SK-N-SH (cell line): ENCODE results near the gene ADPRHL1. TPM values are rescaled to one million over a fixed set of nuclear protein-coding genes. Genes with fewer than 3 reads are reported as not detected.

Experiments
- CTCF ChIA-PET: fragments of 300-600, 350-600 bp; formaldehyde crosslinking; extraction: SDS; loops from one replicate; lab custom pipeline; 2021; lab: Yijun Ruan, JAX
- POLR2A ChIA-PET: fragments of 350-600 bp; sonication (Branson Sonifier 250); formaldehyde crosslinking; extraction: SDS; loops from one replicate; lab custom pipeline; 2020; ENCODE audit warnings: antibody characterized with exemption, inconsistent platforms; lab: Yijun Ruan, JAX
- DNase-seq: peaks from one replicate; pipeline ENCODE4 v3.0.0; 2012
- H2AFZ ChIP-seq: fragments of 200-600 bp; sonication (generic); 2 replicates; pipeline ENCODE4 v1.8.1; 2016; ENCODE audit warnings: antibody characterized with exemption, mild to moderate bottlenecking, low read depth
- H3F3A ChIP-seq: fragments of 200-600 bp; sonication (generic); replicated peaks from 2 replicates; pipeline ENCODE3; 2016; ENCODE audit warnings: antibody characterized with exemption, mild to moderate bottlenecking; ENCODE audit not compliant: insufficient read depth
- H3K27ac ChIP-seq, 2 experiments: fragments of 200-500 bp in 1 of 2; fragments of 200-600 bp in 1 of 2; sonication (Bioruptor generic) in 1 of 2; sonication (generic), shearing (Covaris generic) in 1 of 2; 2 replicates each; pipeline versions ENCODE4 v1.5.1 to v1.6.1; 2014 to 2016; ENCODE audit warnings: low read depth in 2 of 2, inconsistent platforms in 1 of 2, low read length in 1 of 2, mild to moderate bottlenecking in 1 of 2, mixed read lengths in 1 of 2
- H3K27me3 ChIP-seq: fragments of 200-600 bp; sonication (generic), shearing (Covaris generic); 2 replicates; pipeline ENCODE4 v1.6.1; 2016; ENCODE audit warnings: mixed run types; ENCODE audit not compliant: insufficient read depth
- H3K36me3 ChIP-seq, 2 experiments: fragments of 200-500 bp in 1 of 2; fragments of 200-600 bp in 1 of 2; sonication (Bioruptor generic) in 1 of 2; sonication (generic) in 1 of 2; replicated peaks in 1 of 2; 2 replicates each; pipeline versions ENCODE3 to v1.5.1; 2014 to 2016; ENCODE audit warnings: low read length in 1 of 2, mild to moderate bottlenecking in 1 of 2; ENCODE audit not compliant: insufficient read depth in 2 of 2, control insufficient read depth in 1 of 2
- H3K4me1 ChIP-seq, 2 experiments: fragments of 200-500 bp in 1 of 2; fragments of 200-600 bp in 1 of 2; sonication (Bioruptor generic) in 1 of 2; sonication (generic), shearing (Covaris generic) in 1 of 2; 2 replicates each; pipeline versions ENCODE4 v1.5.1 to v1.6.1; 2014 to 2016; ENCODE audit warnings: low read depth in 1 of 2, low read length in 1 of 2, mixed run types in 1 of 2; ENCODE audit not compliant: insufficient read depth in 2 of 2, control insufficient read depth in 1 of 2
- H3K4me2 ChIP-seq: fragments of 200-600 bp; sonication (generic), shearing (Covaris generic); 2 replicates; pipeline ENCODE4 v1.6.1; 2017; ENCODE audit warnings: mixed run types
- H3K4me3 ChIP-seq, 2 experiments: fragments of 200-500 bp in 1 of 2; fragments of 200-600 bp in 1 of 2; sonication (Bioruptor generic) in 1 of 2; sonication (generic), shearing (Covaris generic) in 1 of 2; 2 replicates each; pipeline versions ENCODE4 v1.5.1 to v1.8.1; 2014 to 2016; ENCODE audit warnings: low read depth in 2 of 2, inconsistent platforms in 1 of 2, low read length in 1 of 2, mild to moderate bottlenecking in 1 of 2, mixed read lengths in 1 of 2, moderate library complexity in 1 of 2
- H3K79me2 ChIP-seq: fragments of 200-600 bp; sonication (generic); 2 replicates; pipeline ENCODE4 v1.8.1; 2017; ENCODE audit warnings: mild to moderate bottlenecking; ENCODE audit not compliant: insufficient read depth
- H3K9ac ChIP-seq: fragments of 200-600 bp; sonication (generic); 2 replicates; pipeline ENCODE4 v1.6.1; 2017; ENCODE audit warnings: mixed run types
- H3K9me2 ChIP-seq: fragments of 200-600 bp; sonication (generic); 2 replicates; pipeline ENCODE4 v1.6.1; 2017; ENCODE audit warnings: mixed run types
- H3K9me3 ChIP-seq: fragments of 200-600 bp; sonication (generic); 2 replicates; pipeline ENCODE4 v1.6.1; 2017; ENCODE audit warnings: mixed run types, mild to moderate bottlenecking, moderate library complexity
- H4K20me1 ChIP-seq: fragments of 200-600 bp; sonication (generic); 2 replicates; pipeline ENCODE4 v1.6.1; 2017; ENCODE audit warnings: mild to moderate bottlenecking, mixed run types; ENCODE audit not compliant: insufficient read depth
- CTCF ChIP-seq: fragments of 200-600 bp; sonication (generic); IDR thresholded peaks from 2 replicates; pipeline ENCODE4 v1.6.1; 2017; ENCODE audit warnings: antibody characterized with exemption, mild to moderate bottlenecking, moderate library complexity
- FOSL2 ChIP-seq: IDR thresholded peaks from 2 replicates; pipeline ENCODE4 v1.4.0; 2012; ENCODE audit warnings: low read depth, mild to moderate bottlenecking, moderate library complexity, borderline replicate concordance
- FOXM1 ChIP-seq: IDR thresholded peaks from 2 replicates; pipeline ENCODE4 v1.4.0; 2012; ENCODE audit warnings: low read depth, mild to moderate bottlenecking
- GATA2 ChIP-seq: sonication (generic); formaldehyde crosslinking; IDR thresholded peaks from 2 replicates; pipeline ENCODE4 v1.5.0; 2020; ENCODE audit warnings: mild to moderate bottlenecking, missing genetic modification reagents
- MAX ChIP-seq: IDR thresholded peaks from 2 replicates; pipeline ENCODE4 v1.4.0; 2012; ENCODE audit warnings: low read depth
- MXI1 ChIP-seq: IDR thresholded peaks from 2 replicates; pipeline ENCODE4 v1.6.1; 2012; ENCODE audit warnings: mild to moderate bottlenecking, low read depth, low read length, improper control_type of control experiment
- NRF1 ChIP-seq: IDR thresholded peaks from 2 replicates; pipeline ENCODE4 v1.6.1; 2012; ENCODE audit warnings: low read depth, mild to moderate bottlenecking, low read length
- REST ChIP-seq: IDR thresholded peaks from 2 replicates; pipeline ENCODE4 v1.6.1; 2012; ENCODE audit warnings: mild to moderate bottlenecking, low read depth, low read length, moderate library complexity
- TEAD4 ChIP-seq: IDR thresholded peaks from 2 replicates; pipeline ENCODE4 v1.4.0; 2012; ENCODE audit warnings: mild to moderate bottlenecking, borderline replicate concordance; ENCODE audit not compliant: insufficient read depth
- USF1 ChIP-seq: IDR thresholded peaks from 2 replicates; pipeline ENCODE4 v1.4.0; 2012; ENCODE audit warnings: low read depth, borderline replicate concordance
- WGBS: methylation state at CpG from one replicate; pipeline ENCODE4 v1.1.6; 2017; ENCODE audit warnings: low lambda C conversion rate; 5-methylcytosine and 5-hydroxymethylcytosine counted together
- polyA plus RNA-seq, 3 experiments: library from polyadenylated mRNA; depleted of rRNA; stranded (reverse); fragments of >200 nt; gene quantifications; 2 replicates each; pipeline ENCODE4 v1.2.3, GENCODE V29; 2012

The ADPRHL1 gene
- polyA plus RNA-seq, 1 of the 3 experiments (the other 2 are of a cell fraction): 1.0 TPM

GRCh38 chr13:113502686-113503085 is 49.4 kb upstream of the ADPRHL1 start (continued):
- no peak for TF ChIP-seq REST

- H3K79me2 ChIP-seq: peaks cover 68% of the 10 kb centered on the region
Measured at GRCh38 chr13:113500530-113501265, 47.4 kb upstream of the ADPRHL1 start.

More at GRCh38 chr13:113500530-113501265, 47.4 kb upstream of the ADPRHL1 start:
- peaks cover 0 to 5% of the 10 kb centered on the region in 2 experiments; a peak in 1 of 4 replicates for H3K4me1 ChIP-seq
- DNase-seq: no peak
- peaks cover 46% of the 10 kb centered on the region for H4K20me1 ChIP-seq
- H3K9ac ChIP-seq: no peak overlapping the region
- no peaks in the 10 kb centered on the region for H3K27me3 ChIP-seq
- peaks cover 72 to 92% of the 10 kb centered on the region in 2 experiments for H3K36me3 ChIP-seq
- no peak overlapping the region for H3K4me3 ChIP-seq
- CTCF ChIA-PET: no interaction called here
- H3K27ac ChIP-seq: no peak overlapping the region; a peak in 1 of 4 replicates
- no peak overlapping the region for H3K4me2 ChIP-seq
- H2AFZ ChIP-seq: no peak overlapping the region
- TF ChIP-seq MXI1 (no peak), TEAD4 (no peak), CTCF (no peak), FOXM1 (no peak), MAX (no peak), USF1 (no peak), GATA2 (CRISPR knock-in tag) (no peak), FOSL2 (no peak), NRF1 (no peak)
- 77% methylated on average over 9 of the region's 11 CpGs for WGBS
- no peaks in the 10 kb centered on the region for H3K9me3 ChIP-seq
- no peaks in the 10 kb centered on the region for H3K9me2 ChIP-seq
- no peaks in the 10 kb centered on the region for H3F3A ChIP-seq
- POLR2A ChIA-PET: no interaction called here
